ENCODE data around the gene LRP6.

DNA sequence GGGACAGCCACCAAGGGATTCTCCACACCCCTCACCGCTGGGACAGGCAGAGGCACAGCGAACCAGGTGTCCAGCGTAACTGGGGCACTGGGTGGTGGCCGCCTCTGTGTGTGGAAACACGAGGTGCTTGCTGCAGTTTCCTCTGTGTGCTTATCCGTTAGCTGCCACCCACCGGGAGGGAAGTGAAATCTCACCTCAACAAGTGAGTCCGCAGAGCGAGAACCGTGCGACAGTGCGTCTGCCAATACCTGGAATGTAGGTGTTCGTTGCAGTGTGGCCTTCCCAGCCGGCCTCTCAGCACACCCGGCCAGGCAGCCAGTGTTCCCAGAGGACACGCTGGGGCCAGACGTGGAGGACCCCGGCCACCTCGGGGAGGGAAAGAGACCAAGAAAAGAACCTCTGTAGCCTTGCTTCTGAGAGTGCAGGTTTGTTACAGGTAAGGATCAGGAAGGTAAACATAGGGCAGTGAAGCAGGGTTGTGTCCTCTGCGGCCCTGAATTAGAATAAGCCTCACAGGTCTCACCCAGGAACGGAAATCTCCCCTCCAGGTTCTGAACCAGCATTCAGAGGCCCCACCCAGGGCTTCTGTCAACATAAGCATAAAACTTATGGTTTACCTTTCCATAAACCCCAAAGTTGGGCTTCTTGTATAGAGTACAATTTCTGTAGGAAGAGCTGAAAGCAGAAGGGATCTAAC lies 194.6 kb downstream of the LRP6 start:
- TF ChIP-seq CHD4 (IDR thresholded peaks at IDR 0.05): no peak
- TF ChIP-seq JUNB (IDR thresholded peaks at IDR 0.05): no peak
- no peak for TF ChIP-seq ZNF217 (IDR thresholded peaks at IDR 0.05)
- TF ChIP-seq, protein P1, sequence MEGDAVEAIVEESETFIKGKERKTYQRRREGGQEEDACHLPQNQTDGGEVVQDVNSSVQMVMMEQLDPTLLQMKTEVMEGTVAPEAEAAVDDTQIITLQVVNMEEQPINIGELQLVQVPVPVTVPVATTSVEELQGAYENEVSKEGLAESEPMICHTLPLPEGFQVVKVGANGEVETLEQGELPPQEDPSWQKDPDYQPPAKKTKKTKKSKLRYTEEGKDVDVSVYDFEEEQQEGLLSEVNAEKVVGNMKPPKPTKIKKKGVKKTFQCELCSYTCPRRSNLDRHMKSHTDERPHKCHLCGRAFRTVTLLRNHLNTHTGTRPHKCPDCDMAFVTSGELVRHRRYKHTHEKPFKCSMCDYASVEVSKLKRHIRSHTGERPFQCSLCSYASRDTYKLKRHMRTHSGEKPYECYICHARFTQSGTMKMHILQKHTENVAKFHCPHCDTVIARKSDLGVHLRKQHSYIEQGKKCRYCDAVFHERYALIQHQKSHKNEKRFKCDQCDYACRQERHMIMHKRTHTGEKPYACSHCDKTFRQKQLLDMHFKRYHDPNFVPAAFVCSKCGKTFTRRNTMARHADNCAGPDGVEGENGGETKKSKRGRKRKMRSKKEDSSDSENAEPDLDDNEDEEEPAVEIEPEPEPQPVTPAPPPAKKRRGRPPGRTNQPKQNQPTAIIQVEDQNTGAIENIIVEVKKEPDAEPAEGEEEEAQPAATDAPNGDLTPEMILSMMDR (IDR thresholded peaks at IDR 0.05 in 2 of 3, conservative IDR thresholded peaks at IDR 0.05 in 1 of 3; ENCODE audit: control insufficient read depth in 2 of 3, extremely low read depth in 1 of 3, insufficient read depth in 1 of 3, low read depth in 3 of 3, low read length in 3 of 3): peak in 1 of 3 experiments; percentile 28; a peak in 2 of 6 replicates
- TF ChIP-seq EZH2 (IDR thresholded peaks at IDR 0.05; ENCODE audit: borderline replicate concordance, control insufficient read depth, low read depth, low read length): no peak
- TF ChIP-seq ESRRA (IDR thresholded peaks at IDR 0.05; ENCODE audit: low read length): no peak
- no peak for TF ChIP-seq ZNF384 (IDR thresholded peaks at IDR 0.05; ENCODE audit: borderline replicate concordance, low read depth, low read length)
- 0 out of 4 replicates have a peak, but pooled peaks of 1 of the 2 experiments have one; percentile 21 for TF ChIP-seq BHLHE40 (IDR thresholded peaks at IDR 0.05; ENCODE audit: borderline replicate concordance in 1 of 2, low read depth in 2 of 2, low read length in 1 of 2)
- no peak for TF ChIP-seq SMC3 (IDR thresholded peaks at IDR 0.05; ENCODE audit: borderline replicate concordance, low read length)
- no peak for TF ChIP-seq FOXM1 (IDR thresholded peaks at IDR 0.05; ENCODE audit: low read depth, low read length)
- no peak for TF ChIP-seq PKNOX1 (IDR thresholded peaks at IDR 0.05)
- no peak for TF ChIP-seq TCF7 (IDR thresholded peaks at IDR 0.05; ENCODE audit: borderline replicate concordance)

All from GM12878 (cell line).